ENCODE data around the gene RNF224.

RNF224 gene

DNA sequence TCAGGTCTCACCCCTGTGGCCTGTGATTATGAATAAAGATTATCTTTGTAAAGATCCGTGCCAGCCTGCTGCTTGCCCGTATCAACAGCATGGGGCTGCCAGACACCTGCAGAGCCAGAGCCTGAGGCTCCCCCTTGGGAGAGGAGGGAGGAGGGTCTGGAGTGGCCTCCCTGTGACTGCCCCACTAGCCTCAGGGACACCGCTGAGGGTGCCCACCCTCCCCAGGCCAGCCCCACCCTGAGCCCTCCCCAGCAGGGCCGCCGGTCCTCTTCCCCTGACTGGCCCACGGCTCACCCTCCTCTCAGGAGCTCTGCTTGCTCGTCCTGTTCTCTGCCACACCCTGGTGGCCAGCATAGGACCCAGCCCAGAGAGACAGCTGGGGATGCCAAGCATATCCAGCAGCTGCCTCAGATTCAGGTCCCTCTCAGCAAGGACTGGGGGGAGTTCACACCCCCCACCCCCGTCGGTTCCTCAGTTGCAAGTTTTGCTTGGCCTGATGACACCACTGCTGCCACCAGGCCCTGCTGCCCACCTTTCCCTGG lies 36.9 kb upstream of the RNF224 start:
- peaks cover 47% of the 10 kb centered on the region for H3K36me3 ChIP-seq (ENCODE audit: insufficient read depth, low read length)
- no peaks in the 10 kb centered on the region for H3K27me3 ChIP-seq (ENCODE audit: insufficient read depth, low read length, poor library complexity)
- H4K20me1 ChIP-seq (ENCODE audit: insufficient read depth, low read length), result peaks cover 35% of the 10 kb centered on the region
- H3K4me1 ChIP-seq (ENCODE audit: insufficient read depth, low read length), result peaks cover 44% of the 10 kb centered on the region
- no peak overlapping the region for H3K27ac ChIP-seq (ENCODE audit: low read length)
- H3K9ac ChIP-seq (ENCODE audit: low read depth, low read length), result no peak overlapping the region
- DNase-seq (no peak), ATAC-seq (ENCODE audit: insufficient read depth, low read depth) (no peak)
- H2AFZ ChIP-seq (ENCODE audit: low read depth, low read length), result no peak overlapping the region
- no peaks in the 10 kb centered on the region for H3K9me3 ChIP-seq (ENCODE audit: insufficient read depth, low read length, severe bottlenecking)
- peaks cover 47% of the 10 kb centered on the region for H3K79me2 ChIP-seq (ENCODE audit: insufficient read depth, low read length)
- no peak for TF ChIP-seq EZH2 (IDR thresholded peaks at IDR 0.05; ENCODE audit: borderline replicate concordance, low read depth, low read length, severe bottlenecking)
- TF ChIP-seq, protein P1, sequence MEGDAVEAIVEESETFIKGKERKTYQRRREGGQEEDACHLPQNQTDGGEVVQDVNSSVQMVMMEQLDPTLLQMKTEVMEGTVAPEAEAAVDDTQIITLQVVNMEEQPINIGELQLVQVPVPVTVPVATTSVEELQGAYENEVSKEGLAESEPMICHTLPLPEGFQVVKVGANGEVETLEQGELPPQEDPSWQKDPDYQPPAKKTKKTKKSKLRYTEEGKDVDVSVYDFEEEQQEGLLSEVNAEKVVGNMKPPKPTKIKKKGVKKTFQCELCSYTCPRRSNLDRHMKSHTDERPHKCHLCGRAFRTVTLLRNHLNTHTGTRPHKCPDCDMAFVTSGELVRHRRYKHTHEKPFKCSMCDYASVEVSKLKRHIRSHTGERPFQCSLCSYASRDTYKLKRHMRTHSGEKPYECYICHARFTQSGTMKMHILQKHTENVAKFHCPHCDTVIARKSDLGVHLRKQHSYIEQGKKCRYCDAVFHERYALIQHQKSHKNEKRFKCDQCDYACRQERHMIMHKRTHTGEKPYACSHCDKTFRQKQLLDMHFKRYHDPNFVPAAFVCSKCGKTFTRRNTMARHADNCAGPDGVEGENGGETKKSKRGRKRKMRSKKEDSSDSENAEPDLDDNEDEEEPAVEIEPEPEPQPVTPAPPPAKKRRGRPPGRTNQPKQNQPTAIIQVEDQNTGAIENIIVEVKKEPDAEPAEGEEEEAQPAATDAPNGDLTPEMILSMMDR (IDR thresholded peaks at IDR 0.05; ENCODE audit: borderline replicate concordance, extremely low read depth, low read length, poor library complexity, severe bottlenecking), result peak; percentile 25
- peak overlapping the region; percentile 88; the same call in 1 of the 2 replicates for H3K4me2 ChIP-seq (ENCODE audit: insufficient read depth, low read length)
- H3K4me3 ChIP-seq (ENCODE audit: low read depth in 1 of 2, low read length in 2 of 2), result peak overlapping the region in 1 of 2 experiments; percentile 97; a peak in 2 of 4 replicates

DNA sequence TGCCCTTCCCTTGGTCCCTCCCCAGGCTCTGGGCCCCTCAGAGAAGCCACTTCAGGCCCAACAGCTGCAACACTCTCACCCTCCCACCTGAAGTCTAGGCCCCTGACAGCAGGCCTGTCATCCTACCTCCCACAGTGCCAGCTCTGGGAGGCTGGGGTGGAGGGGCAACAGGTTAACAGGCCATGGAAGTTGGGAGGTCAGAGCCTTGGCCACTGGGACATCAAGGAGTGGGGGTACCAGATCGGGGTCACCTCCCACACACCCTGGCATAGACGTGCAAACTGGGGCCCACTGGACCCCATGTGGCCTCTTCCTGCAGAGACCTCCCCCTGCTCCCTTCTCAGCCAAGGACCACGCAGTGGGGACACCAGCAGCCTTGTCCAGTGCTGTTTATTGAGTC lies 36.1 kb upstream of the RNF224 start:
- H3K4me3 ChIP-seq (ENCODE audit: low read depth in 1 of 2, low read length in 2 of 2), result no peak overlapping the region
- no peak for ATAC-seq (ENCODE audit: insufficient read depth, low read depth)
- TF ChIP-seq EZH2 (IDR thresholded peaks at IDR 0.05; ENCODE audit: borderline replicate concordance, low read depth, low read length, severe bottlenecking), result no peak
- TF ChIP-seq, protein P1 (IDR thresholded peaks at IDR 0.05; ENCODE audit: borderline replicate concordance, extremely low read depth, low read length, poor library complexity, severe bottlenecking), result no peak

DNA sequence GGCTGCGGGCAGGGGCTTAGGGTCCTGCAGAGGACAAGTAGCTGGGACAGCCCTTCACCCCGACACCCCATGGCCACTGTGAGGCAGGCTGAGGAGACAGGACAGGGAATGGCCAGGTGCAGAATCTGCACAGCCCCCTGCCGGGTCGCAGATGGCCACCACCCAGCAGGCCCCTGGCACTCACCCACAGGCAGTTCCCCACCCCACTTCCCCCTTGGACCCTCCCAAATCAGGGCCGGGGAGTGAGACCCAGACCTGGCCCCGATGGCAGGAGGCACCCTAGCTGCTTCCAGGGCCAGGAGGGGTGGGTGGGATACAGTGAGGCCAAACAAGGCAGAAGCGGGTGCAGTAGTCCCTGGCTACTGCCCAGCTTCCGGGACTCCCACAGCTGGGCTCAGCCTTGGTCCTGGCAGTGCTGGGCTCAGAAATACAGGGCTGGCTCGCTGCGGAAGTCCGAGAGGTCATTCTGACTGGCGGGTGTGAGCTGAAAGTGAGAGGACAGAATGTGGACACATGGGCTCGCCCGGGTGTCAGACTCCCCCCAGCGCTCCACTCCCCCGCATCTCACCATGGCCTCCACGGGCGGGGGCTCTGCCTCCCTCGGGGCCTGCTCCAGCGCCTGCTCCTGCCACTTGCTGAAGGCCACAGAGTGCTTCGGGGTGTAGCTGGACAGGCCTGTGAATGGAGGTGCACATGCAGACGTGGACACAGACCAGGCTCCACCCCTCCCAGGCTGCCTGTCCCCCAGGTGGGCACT lies 35.4 kb upstream of the RNF224 start:
- Histone ChIP-seq H3K36me3 (ENCODE audit: insufficient read depth, low read length) (peaks cover 32% of the 10 kb centered on the region), H2AFZ (ENCODE audit: low read depth, low read length) (no peak overlapping the region), H3K27ac (ENCODE audit: low read length) (no peak overlapping the region), H3K4me2 (ENCODE audit: insufficient read depth, low read length) (no peak overlapping the region), H3K4me3 (ENCODE audit: low read depth in 1 of 2, low read length in 2 of 2) (no peak overlapping the region), H3K4me1 (ENCODE audit: insufficient read depth, low read length) (peaks cover 30% of the 10 kb centered on the region), H3K9ac (ENCODE audit: low read depth, low read length) (no peak overlapping the region), H3K9me3 (ENCODE audit: insufficient read depth, low read length, severe bottlenecking) (no peaks in the 10 kb centered on the region), H4K20me1 (ENCODE audit: insufficient read depth, low read length) (peaks cover 31% of the 10 kb centered on the region), H3K27me3 (ENCODE audit: insufficient read depth, low read length, poor library complexity) (no peaks in the 10 kb centered on the region), H3K79me2 (ENCODE audit: insufficient read depth, low read length) (peaks cover 34% of the 10 kb centered on the region)
- TF ChIP-seq, protein P1 (IDR thresholded peaks at IDR 0.05; ENCODE audit: borderline replicate concordance, extremely low read depth, low read length, poor library complexity, severe bottlenecking), result no peak
- no peak for TF ChIP-seq EZH2 (IDR thresholded peaks at IDR 0.05; ENCODE audit: borderline replicate concordance, low read depth, low read length, severe bottlenecking)
- no peak for DNase-seq
- no peak for ATAC-seq (ENCODE audit: insufficient read depth, low read depth)

More for the DNA sequence above, 36.1 kb upstream of the RNF224 start:
- Histone ChIP-seq H3K79me2 (ENCODE audit: insufficient read depth, low read length) (peaks cover 41% of the 10 kb centered on the region), H3K27ac (ENCODE audit: low read length) (no peak overlapping the region), H3K27me3 (ENCODE audit: insufficient read depth, low read length, poor library complexity) (no peaks in the 10 kb centered on the region), H3K9me3 (ENCODE audit: insufficient read depth, low read length, severe bottlenecking) (no peaks in the 10 kb centered on the region), H3K4me2 (ENCODE audit: insufficient read depth, low read length) (no peak overlapping the region), H3K36me3 (ENCODE audit: insufficient read depth, low read length) (peaks cover 39% of the 10 kb centered on the region), H4K20me1 (ENCODE audit: insufficient read depth, low read length) (peaks cover 33% of the 10 kb centered on the region), H3K4me1 (ENCODE audit: insufficient read depth, low read length) (peaks cover 36% of the 10 kb centered on the region), H2AFZ (ENCODE audit: low read depth, low read length) (no peak overlapping the region), H3K9ac (ENCODE audit: low read depth, low read length) (no peak overlapping the region)
- no peak for DNase-seq

Data from DND-41 (cell line).